HCT116 (cell line): ENCODE results near the gene AKAP13. TPM values are rescaled to one million over a fixed set of nuclear protein-coding genes. Genes with fewer than 3 reads are reported as not detected.

Experiments
- ATAC-seq: fragments of 200-7000 bp; cut with Tn5 transposase; 2 replicates; pipeline ENCODE4 v1.9.1; 2020; ENCODE audit warnings: mild to moderate bottlenecking, moderate library complexity
- BruUV-seq: library from RNA; stranded (reverse); fragments of 400-500 nt; replicated peaks from 2 replicates; lab custom pipeline; 2021; lab: Mats Ljungman, UMichigan
- CTCF ChIA-PET: fragments of 300-600 bp; sonication (Branson Sonifier 250); formaldehyde crosslinking; loops from one replicate; lab custom pipeline; 2021; ENCODE audit warnings: antibody characterized with exemption; lab: Charles Lee
- POLR2A ChIA-PET: fragments of 300-600, 350-600 bp; sonication (Branson Sonifier 250); formaldehyde crosslinking; loops from one replicate; lab custom pipeline; 2021; ENCODE audit warnings: antibody characterized with exemption; lab: Charles Lee
- RAD21 ChIA-PET, 2 experiments: fragments of 300-600 bp; sonication (Branson Sonifier 250); formaldehyde crosslinking; loops; one replicate each; lab custom pipeline; 2023; ENCODE audit warnings: low total read pairs in 2 of 2; ENCODE audit not compliant: uncharacterized antibody in 2 of 2, unreplicated experiment in 2 of 2, low non-redundant PET in 1 of 2; lab: Charles Lee
- DNase-seq: peaks from one replicate; pipeline ENCODE4 v3.0.0-alpha.2; 2010; ENCODE audit warnings: low read depth, low spot score
- H2AFZ ChIP-seq: fragments of 200-600 bp; shearing (Covaris generic), sonication (generic); 2 replicates; pipeline ENCODE4 v1.6.1; 2017; ENCODE audit warnings: low read depth, mixed run types, mixed read lengths, antibody characterized with exemption, low read length; ENCODE audit not compliant: poor library complexity, severe bottlenecking
- H3K27ac ChIP-seq: 2 replicates; pipeline ENCODE4 v1.5.1; 2012; ENCODE audit warnings: low read depth, low read length
- H3K27me3 ChIP-seq: fragments of 200-600 bp; sonication (generic); 2 replicates; pipeline ENCODE4 v1.6.1; 2016; ENCODE audit warnings: mixed run types, low read length, mixed read lengths; ENCODE audit not compliant: insufficient read depth
- H3K36me3 ChIP-seq, 2 experiments: fragments of 200-500 bp in 1 of 2; fragments of 200-600 bp in 1 of 2; sonication (Bioruptor generic) in 1 of 2; sonication (generic) in 1 of 2; 2 replicates each; pipeline versions ENCODE4 v1.5.1 to v1.6.1; 2014 to 2016; ENCODE audit warnings: low read length in 2 of 2, inconsistent platforms in 1 of 2, mixed read lengths in 1 of 2, mixed run types in 1 of 2; ENCODE audit not compliant: insufficient read depth in 2 of 2, control insufficient read depth in 1 of 2
- H3K4me1 ChIP-seq, 2 experiments: fragments of 200-600 bp in 1 of 2; sonication (generic) in 1 of 2; 2 replicates each; pipeline versions ENCODE4 v1.5.1 to v1.6.1; 2012 to 2017; ENCODE audit warnings: low read length in 2 of 2, inconsistent platforms in 1 of 2, mild to moderate bottlenecking in 1 of 2, mixed read lengths in 1 of 2, mixed run types in 1 of 2, moderate library complexity in 1 of 2; ENCODE audit not compliant: insufficient read depth in 2 of 2, control insufficient read depth in 1 of 2
- H3K4me2 ChIP-seq: fragments of 200-600 bp; sonication (generic); 2 replicates; pipeline ENCODE4 v1.6.1; 2017; ENCODE audit warnings: mixed run types, low read length, mixed read lengths
- H3K4me3 ChIP-seq, 2 experiments: fragments of 200-600 bp in 1 of 2; sonication (generic) in 1 of 2; replicated peaks in 1 of 2; 2 replicates each; pipeline ENCODE4 v1.5.1; 2011 to 2016; ENCODE audit warnings: low read length in 2 of 2, control low read depth in 1 of 2, low read depth in 1 of 2, mild to moderate bottlenecking in 1 of 2, mixed read lengths in 1 of 2, mixed run types in 1 of 2
- H3K79me2 ChIP-seq: fragments of 200-600 bp; sonication (generic); 2 replicates; pipeline ENCODE4 v1.6.1; 2017; ENCODE audit warnings: mild to moderate bottlenecking, mixed run types, low read length, moderate library complexity, mixed read lengths; ENCODE audit not compliant: insufficient read depth
- H3K9ac ChIP-seq: fragments of 200-600 bp; sonication (generic); 2 replicates; pipeline ENCODE4 v1.6.1; 2016; ENCODE audit warnings: low read length, mixed read lengths
- H3K9me2 ChIP-seq: fragments of 200-600 bp; sonication (generic), shearing (Covaris generic); 2 replicates; pipeline ENCODE4 v1.6.1; 2017; ENCODE audit warnings: mixed run types, mild to moderate bottlenecking, moderate library complexity; ENCODE audit not compliant: insufficient read depth
- H3K9me3 ChIP-seq, 2 experiments: fragments of 200-500 bp in 1 of 2; fragments of 200-600 bp in 1 of 2; sonication (Bioruptor generic) in 1 of 2; sonication (generic) in 1 of 2; 2 replicates each; pipeline ENCODE4 v1.6.1; 2014 to 2017; ENCODE audit warnings: low read length in 2 of 2, mixed read lengths in 2 of 2, inconsistent platforms in 1 of 2, low read depth in 1 of 2, mild to moderate bottlenecking in 1 of 2, mixed run types in 1 of 2, moderate library complexity in 1 of 2; ENCODE audit not compliant: control insufficient read depth in 1 of 2, insufficient read depth in 1 of 2
- H4K20me1 ChIP-seq: fragments of 200-600 bp; sonication (generic), shearing (Covaris generic); 2 replicates; pipeline ENCODE4 v1.6.1; 2017; ENCODE audit warnings: mixed run types, mild to moderate bottlenecking, moderate library complexity; ENCODE audit not compliant: insufficient read depth
- ATF3 ChIP-seq: IDR thresholded peaks from 2 replicates; pipeline ENCODE4 v1.6.1; 2012
- CEBPB ChIP-seq: IDR thresholded peaks from 2 replicates; pipeline ENCODE4 v1.6.1; 2012; ENCODE audit warnings: low read depth
- CTCF ChIP-seq, 3 experiments: fragments of 200-600 bp in 1 of 3; sonication (generic) in 1 of 3; IDR thresholded peaks in 2 of 3; conservative IDR thresholded peaks in 1 of 3; 2 replicates each; pipeline ENCODE4 v1.5.1; 2012 to 2017; ENCODE audit warnings: low read depth in 2 of 3, low read length in 2 of 3, antibody characterized with exemption in 1 of 3, borderline replicate concordance in 1 of 3, control low read depth in 1 of 3, mild to moderate bottlenecking in 1 of 3, mixed read lengths in 1 of 3, mixed run types in 1 of 3, moderate library complexity in 1 of 3; ENCODE audit not compliant: insufficient read depth in 1 of 3
- EGR1 ChIP-seq: IDR thresholded peaks from 2 replicates; pipeline ENCODE4 v1.6.1; 2012; ENCODE audit warnings: low read depth
- ELF1 ChIP-seq: IDR thresholded peaks from 2 replicates; pipeline ENCODE4 v1.6.1; 2012; ENCODE audit warnings: low read depth, borderline replicate concordance
- EZH2phosphoT487 ChIP-seq: fragments of 200-600 bp; IDR thresholded peaks from 2 replicates; pipeline ENCODE4 v1.6.1; 2018; ENCODE audit warnings: antibody characterized with exemption, borderline replicate concordance
- FOSL1 ChIP-seq: IDR thresholded peaks from 2 replicates; pipeline ENCODE4 v1.6.1; 2012; ENCODE audit warnings: low read depth
- JUND ChIP-seq: IDR thresholded peaks from 2 replicates; pipeline ENCODE4 v1.6.1; 2012
- POLR2AphosphoS5 ChIP-seq: IDR thresholded peaks from 2 replicates; pipeline ENCODE4 v1.6.1; 2011; ENCODE audit warnings: mild to moderate bottlenecking, low read depth, low read length, moderate library complexity
- RAD21 ChIP-seq: IDR thresholded peaks from 2 replicates; pipeline ENCODE4 v1.6.1; 2012; ENCODE audit warnings: low read depth, mild to moderate bottlenecking
- REST ChIP-seq: IDR thresholded peaks from 2 replicates; pipeline ENCODE4 v1.6.1; 2012; ENCODE audit warnings: low read depth
- SIN3A ChIP-seq: IDR thresholded peaks from 2 replicates; pipeline ENCODE4 v1.6.1; 2012; ENCODE audit warnings: low read depth
- SP1 ChIP-seq: IDR thresholded peaks from 2 replicates; pipeline ENCODE4 v1.6.1; 2012; ENCODE audit warnings: low read depth
- SRF ChIP-seq: IDR thresholded peaks from 2 replicates; pipeline ENCODE4 v1.6.1; 2012; ENCODE audit warnings: low read depth
- TCF7L2 ChIP-seq: IDR thresholded peaks from 2 replicates; pipeline ENCODE4 v1.7.0; 2011; ENCODE audit warnings: borderline replicate concordance, inconsistent platforms; ENCODE audit not compliant: insufficient read depth, insufficient read length; ENCODE audit errors: extremely low read depth
- YY1 ChIP-seq: IDR thresholded peaks from 2 replicates; pipeline ENCODE4 v1.6.1; 2011; ENCODE audit warnings: low read length, low read depth, moderate library complexity, mild to moderate bottlenecking; ENCODE audit not compliant: insufficient replicate concordance; ENCODE audit errors: extremely low read depth
- ZBTB33 ChIP-seq: IDR thresholded peaks from 2 replicates; pipeline ENCODE4 v1.6.1; 2011; ENCODE audit warnings: mild to moderate bottlenecking, low read length, moderate library complexity; ENCODE audit not compliant: insufficient replicate concordance; ENCODE audit errors: extremely low read depth
- ZFX ChIP-seq: fragments of 450-650 bp; IDR thresholded peaks from 2 replicates; pipeline ENCODE4 v1.6.1; 2017
- ZNF274 ChIP-seq: fragments of 200-500 bp; sonication (Bioruptor generic); IDR thresholded peaks from 2 replicates; pipeline ENCODE4 v1.6.1; 2014; ENCODE audit warnings: mild to moderate bottlenecking, low read depth, low read length, inconsistent platforms
- intact Hi-C: fragments of 100-400 bp; cut with micrococcal nuclease; formaldehyde crosslinking; loops from 2 replicates; pipeline ENCODE4 v1.10.0; 2022
- total RNA-seq: library from RNA; stranded (reverse); gene quantifications from one replicate; pipeline ENCODE4 v1.2.1, GENCODE V29; 2021; ENCODE audit not compliant: unreplicated experiment

Gene AKAP13
- total RNA-seq, 1 experiment from 2014 or later: 43.1 TPM

- Histone ChIP-seq H3K4me2 (no peak overlapping the region), H2AFZ (no peak overlapping the region), H3K9me2 (no peaks in the 10 kb centered on the region), H3K27ac (no peak overlapping the region), H3K36me3 (no peaks in the 10 kb centered on the region), H3K4me3 (no peak overlapping the region), H4K20me1 (no peaks in the 10 kb centered on the region), H3K27me3 (no peaks in the 10 kb centered on the region), H3K9ac (no peak overlapping the region), H3K9me3 (no peaks in the 10 kb centered on the region), H3K4me1 (no peaks in the 10 kb centered on the region), H3K79me2 (no peaks in the 10 kb centered on the region)
- ChIA-PET POLR2A (no interaction called here), RAD21 (no interaction called here), CTCF (no interaction called here)
- intact Hi-C loops: no loop called here
- TF ChIP-seq YY1 (no peak), REST (no peak), CTCF (IDR thresholded peaks at IDR 0.05 in 2 of 3, conservative IDR thresholded peaks at IDR 0.05 in 1 of 3; ENCODE audit: borderline replicate concordance in 1 of 3, insufficient read depth in 1 of 3, low read depth in 2 of 3, low read length in 2 of 3) (no peak), CEBPB (no peak), SP1 (no peak), RAD21 (no peak), FOSL1 (no peak), ELF1 (no peak), SRF (no peak), ATF3 (no peak), ZNF274 (no peak), ZFX (no peak), JUND (no peak), TCF7L2 (no peak), ZBTB33 (no peak), POLR2AphosphoS5 (no peak), EGR1 (no peak), SIN3A (no peak), EZH2phosphoT487 (no peak)
- BruUV-seq: no TSS peak
- DNase-seq: no peak
- no peak; the same call in 1 of the 2 replicates for ATAC-seq
Observed at GRCh38 chr15:85676342-85677098, 296.1 kb downstream of the AKAP13 start.
